Keratinocyte (primary cell): ENCODE measurements around the gene EFHD2.

Experiments
- CTCF ChIP-seq, 3 experiments: IDR thresholded peaks in 1 of 3; conservative IDR thresholded peaks in 1 of 3; optimal IDR thresholded peaks in 1 of 3; 2 replicates in 2 of 3; 3 replicates in 1 of 3; pipeline versions ENCODE3 to v1.5.1; 2011; ENCODE audit warnings: low read length in 3 of 3, mild to moderate bottlenecking in 3 of 3, moderate library complexity in 2 of 3, control low read depth in 1 of 3, inconsistent platforms in 1 of 3; ENCODE audit not compliant: insufficient read depth in 2 of 3; ENCODE audit errors: extremely low read depth in 1 of 3
- EZH2 ChIP-seq: IDR thresholded peaks from one replicate; pipeline ENCODE4 v1.6.1; 2012; ENCODE audit warnings: inconsistent platforms, mild to moderate bottlenecking, low read length, moderate library complexity

- no peak for TF ChIP-seq CTCF (optimal IDR thresholded peaks at IDR 0.05 in 1 of 3, IDR thresholded peaks at IDR 0.05 in 1 of 3, conservative IDR thresholded peaks at IDR 0.05 in 1 of 3; ENCODE audit: extremely low read depth in 1 of 3, insufficient read depth in 2 of 3, low read length in 3 of 3)
- no peak for TF ChIP-seq EZH2
Observed at GRCh38 chr1:15452216-15452615, 42.5 kb downstream of the EFHD2 start.
